HepG2 (cell line): ENCODE results near the gene AEN. TPM values are rescaled to one million over a fixed set of nuclear protein-coding genes. Genes with fewer than 3 reads are reported as not detected.
A peak's percentile ranks its signal among the peaks of the same experiment; 100 is the strongest.

Experiments
- CAMTA2 ChIP-seq: sonication (generic); formaldehyde crosslinking; IDR thresholded peaks from 2 replicates; pipeline ENCODE4 v1.4.0; 2020; ENCODE audit warnings: mild to moderate bottlenecking, missing genetic modification reagents, borderline replicate concordance
- EHMT2 ChIP-seq: fragments of 200-600 bp; sonication (generic); IDR thresholded peaks from 2 replicates; pipeline ENCODE4 v1.7.0; 2017; ENCODE audit warnings: antibody characterized with exemption, low read depth, low read length, borderline replicate concordance
- FOXA3 ChIP-seq: IDR thresholded peaks from 2 replicates; pipeline ENCODE4 v1.6.1; 2016; ENCODE audit warnings: missing genetic modification reagents, missing compliant biosample characterization
- HDAC1 ChIP-seq: sonication (generic); formaldehyde crosslinking; IDR thresholded peaks from 2 replicates; pipeline ENCODE4 v1.5.1; 2020; ENCODE audit warnings: mild to moderate bottlenecking, missing genetic modification reagents
- HMGXB3 ChIP-seq: sonication (generic); formaldehyde crosslinking; IDR thresholded peaks from 2 replicates; pipeline ENCODE4 v1.4.0; 2020; ENCODE audit warnings: missing genetic modification reagents, borderline replicate concordance
- IRF2 ChIP-seq: IDR thresholded peaks from 2 replicates; pipeline ENCODE4 v1.6.1; 2018; ENCODE audit warnings: missing genetic modification reagents, missing compliant biosample characterization
- MLLT10 ChIP-seq: sonication (generic); formaldehyde crosslinking; IDR thresholded peaks from 2 replicates; pipeline ENCODE4 v1.4.0; 2020; ENCODE audit warnings: missing genetic modification reagents
- NCOA5 ChIP-seq: sonication (generic); formaldehyde crosslinking; IDR thresholded peaks from 2 replicates; pipeline ENCODE4 v1.4.0; 2020; ENCODE audit warnings: missing genetic modification reagents
- PBX2 ChIP-seq: IDR thresholded peaks from 2 replicates; pipeline ENCODE4 v1.6.1; 2016; ENCODE audit warnings: control low read depth
- RNF2 ChIP-seq: fragments of 450-650 bp; conservative IDR thresholded peaks from 2 replicates; pipeline ENCODE4 v1.6.1; 2016; ENCODE audit warnings: low read depth
- SIX1 ChIP-seq: sonication (generic); formaldehyde crosslinking; IDR thresholded peaks from 2 replicates; pipeline ENCODE4 v1.4.0; 2020; ENCODE audit warnings: missing genetic modification reagents, borderline replicate concordance
- SP140L ChIP-seq: sonication (generic); formaldehyde crosslinking; IDR thresholded peaks from 2 replicates; pipeline ENCODE4 v1.4.0; 2020; ENCODE audit warnings: missing genetic modification reagents, borderline replicate concordance
- TARDBP ChIP-seq: sonication (generic); formaldehyde crosslinking; IDR thresholded peaks from 2 replicates; pipeline ENCODE4 v1.8.0; 2022; ENCODE audit warnings: mild to moderate bottlenecking, missing genetic modification reagents
- THAP11 ChIP-seq: IDR thresholded peaks from 2 replicates; pipeline ENCODE4 v1.6.1; 2016; ENCODE audit warnings: missing biosample characterization, missing genetic modification reagents
- YY1 ChIP-seq: IDR thresholded peaks from 2 replicates; pipeline ENCODE4 v1.6.1; 2011; ENCODE audit warnings: low read length, low read depth, moderate library complexity, mild to moderate bottlenecking; ENCODE audit not compliant: insufficient read depth, insufficient replicate concordance
- ZBTB34 ChIP-seq: sonication (generic); formaldehyde crosslinking; IDR thresholded peaks from 2 replicates; pipeline ENCODE4 v1.8.0; 2022; ENCODE audit warnings: mild to moderate bottlenecking, missing genetic modification reagents
- ZFAT ChIP-seq: sonication (generic); formaldehyde crosslinking; conservative IDR thresholded peaks from 2 replicates; pipeline ENCODE4 v1.8.1; 2023; ENCODE audit warnings: missing genetic modification reagents, inconsistent platforms
- ZKSCAN1 ChIP-seq: fragments of 150-350 bp; IDR thresholded peaks from 2 replicates; pipeline ENCODE4 v1.6.1; 2014; ENCODE audit warnings: low read length
- ZNF275 ChIP-seq: sonication (generic); formaldehyde crosslinking; IDR thresholded peaks from 2 replicates; pipeline ENCODE4 v1.8.0; 2022; ENCODE audit warnings: missing genetic modification reagents, mild to moderate bottlenecking, inconsistent platforms, borderline replicate concordance
- ZNF414 ChIP-seq: sonication (generic); formaldehyde crosslinking; IDR thresholded peaks from 2 replicates; pipeline ENCODE4 v1.5.0; 2020; ENCODE audit warnings: missing genetic modification reagents
- ZNF570 ChIP-seq: sonication (generic); formaldehyde crosslinking; IDR thresholded peaks from 2 replicates; pipeline ENCODE4 v1.4.0; 2020; ENCODE audit warnings: mild to moderate bottlenecking, missing genetic modification reagents, borderline replicate concordance
- ZNF746 ChIP-seq: sonication (generic); formaldehyde crosslinking; IDR thresholded peaks from 2 replicates; pipeline ENCODE4 v1.8.0; 2022; ENCODE audit warnings: mild to moderate bottlenecking, missing genetic modification reagents
- polyA plus RNA-seq, 8 experiments: library from polyadenylated mRNA; depleted of rRNA in 3 of 8; stranded (reverse) in 7 of 8; unstranded in 1 of 8; fragments of >200 nt; fragmentation: Illumina TruSeq in 4 of 8; extraction: Trizol in 4 of 8; gene quantifications; 2 replicates each; pipeline versions ENCODE4 v1.2.1 to v1.2.3, GENCODE V29; 2011 to 2016; ENCODE audit warnings: low read depth in 4 of 8, missing spikeins in 1 of 8, mixed read lengths in 1 of 8; ENCODE audit not compliant: insufficient read depth in 1 of 8
- total RNA-seq, 5 experiments: library from RNA; depleted of rRNA; stranded (reverse); fragments of >200 nt; fragmentation: Illumina TruSeq; extraction: Trizol; gene quantifications; 2 replicates each; pipeline ENCODE4 v1.2.3, GENCODE V29; 2016; ENCODE audit warnings: low read depth in 1 of 5

Gene AEN
- total and polyA plus RNA-seq, 2 of the 13 experiments (the other 11 are each of a cell fraction or from before 2014, with no cell fraction given): 51.3 to 118 TPM

- peak; percentile 86 for TF ChIP-seq FOXA3 (CRISPR knock-in tag)
- TF ChIP-seq THAP11: peak; percentile 75
- TF ChIP-seq ZKSCAN1: no peak
- peak; percentile 86 for TF ChIP-seq ZNF746 (CRISPR knock-in tag)
- no peak for TF ChIP-seq ZFAT
- TF ChIP-seq IRF2 (CRISPR knock-in tag): peak; percentile 99
- peak; percentile 76; the same call in 1 of the 2 replicates for TF ChIP-seq RNF2
- no peak for TF ChIP-seq MLLT10 (CRISPR knock-in tag)
- TF ChIP-seq ZNF275 (CRISPR knock-in tag): peak; percentile 61; the same call in 1 of the 2 replicates
- TF ChIP-seq TARDBP (CRISPR knock-in tag): peak; percentile 69; the same call in 1 of the 2 replicates
- no peak for TF ChIP-seq CAMTA2 (CRISPR knock-in tag)
- no peak for TF ChIP-seq ZNF570 (CRISPR knock-in tag)
- no peak for TF ChIP-seq SP140L (CRISPR knock-in tag)
- peak; percentile 94 for TF ChIP-seq ZNF414 (CRISPR knock-in tag)
- TF ChIP-seq NCOA5 (CRISPR knock-in tag): no peak
- peak; percentile 60 for TF ChIP-seq YY1
- peak; percentile 94 for TF ChIP-seq HDAC1
- TF ChIP-seq SIX1: no peak
- TF ChIP-seq PBX2: no peak
- TF ChIP-seq HMGXB3 (CRISPR knock-in tag): 0 out of 2 replicates have a peak, but pooled peaks have one; percentile 14
- no peak for TF ChIP-seq ZBTB34 (CRISPR knock-in tag)
- TF ChIP-seq EHMT2: no peak
Observed at GRCh38 chr15:88638626-88639372, 17.7 kb downstream of the AEN start, which contains the start of gene ISG20 (continued).
